ENCODE data around the gene CTH. TPM values are rescaled to one million over a fixed set of nuclear protein-coding genes. Genes with fewer than 3 reads are reported as not detected.
A peak's percentile ranks its signal among the peaks of the same experiment; 100 is the strongest.

The CTH gene
- total and polyA plus RNA-seq, 2 of the 13 experiments (the other 11 are each of a cell fraction or from before 2014, with no cell fraction given), result 8.7 to 19.7 TPM

DNA sequence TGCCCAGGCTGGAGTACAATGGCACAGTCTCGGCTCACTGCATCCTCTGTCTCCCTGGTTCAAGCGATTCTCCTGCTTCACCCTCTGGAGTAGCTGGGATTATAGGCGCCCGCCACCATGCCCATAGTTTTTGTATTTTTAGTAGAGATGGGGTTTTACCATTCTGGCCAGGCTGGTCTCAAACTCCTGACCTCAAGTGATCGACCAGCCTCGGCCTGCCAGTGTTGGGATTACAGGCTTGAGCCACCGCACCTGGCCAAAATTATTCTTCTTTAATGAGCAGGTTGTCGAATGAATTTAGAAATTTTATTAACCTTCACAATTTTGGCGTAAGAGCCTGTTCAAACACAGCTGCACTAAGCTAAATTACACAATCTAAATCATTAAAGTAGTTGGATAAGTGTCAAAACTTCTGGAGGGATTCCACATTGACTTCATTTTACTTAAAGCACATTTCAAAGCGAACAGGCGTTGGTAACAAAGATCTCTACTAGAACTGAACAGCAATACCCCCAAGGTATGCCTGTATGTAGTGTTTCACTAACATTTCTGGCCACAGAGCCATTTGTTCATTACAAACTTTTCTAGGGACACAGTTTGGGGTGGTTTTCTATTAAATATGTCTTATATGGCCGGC lies 5.2 kb upstream of the CTH start (continued):
- no peak for TF ChIP-seq ZNF160 (CRISPR knock-in tag; IDR thresholded peaks at IDR 0.05)
- TF ChIP-seq ZNF333 (CRISPR knock-in tag; IDR thresholded peaks at IDR 0.05; ENCODE audit: borderline replicate concordance), result no peak
- no peak for TF ChIP-seq MLXIP (CRISPR knock-in tag; IDR thresholded peaks at IDR 0.05; ENCODE audit: borderline replicate concordance)
- no peak for TF ChIP-seq BCLAF1 (IDR thresholded peaks at IDR 0.05)

- Histone ChIP-seq H3K4me1 (ENCODE audit: insufficient read depth, low read length) (peaks cover 5% of the 10 kb centered on the region; the same call in 1 of the 2 replicates), H3K27me3 (ENCODE audit: control insufficient read depth in 1 of 2, insufficient read depth in 2 of 2, low read length in 2 of 2) (peaks cover 0 to 4% of the 10 kb centered on the region in 2 experiments; a peak in 1 of 5 replicates), H3K9ac (ENCODE audit: insufficient read depth, low read depth, low read length) (no peak overlapping the region), H3K79me2 (ENCODE audit: insufficient read depth, low read length) (peaks cover 15% of the 10 kb centered on the region), H3K4me2 (ENCODE audit: low read depth, low read length) (no peak overlapping the region), H2AFZ (ENCODE audit: low read length) (no peak overlapping the region), H3K9me3 (ENCODE audit: low read length) (no peaks in the 10 kb centered on the region), H3K4me3 (replicated peaks in 1 of 3; ENCODE audit: insufficient read depth in 1 of 3, low read depth in 2 of 3, low read length in 3 of 3) (no peak overlapping the region), H3K27ac (ENCODE audit: extremely low read length, insufficient read depth, low read length) (no peak overlapping the region), H3K36me3 (replicated peaks in 1 of 2; ENCODE audit: control insufficient read depth in 1 of 2, insufficient read depth in 2 of 2, low read length in 2 of 2) (no peaks in the 10 kb centered on the region), H4K20me1 (ENCODE audit: insufficient read depth, low read length) (no peaks in the 10 kb centered on the region)
- FAIRE-seq (no peak), ATAC-seq (no peak), DNase-seq (ENCODE audit: low spot score) (no peak)
- 81% methylated on average over 2 of the region's 2 CpGs for WGBS (ENCODE audit: low lambda C conversion rate)
- ChIA-PET POLR2A (interaction anchor here (4.4 kb wide), 1 partner anchor 56 kb away, joined by 118 read pairs; the partner anchor contains the start of gene ANKRD13C), CTCF (ENCODE audit: low intra/inter-chr PET ratio, low total read pairs) (no interaction called here)
- intact Hi-C loops (cut with micrococcal nuclease; ENCODE audit: unreplicated experiment), result no loop called here
- in situ Hi-C loops (cut with HindIII; ENCODE audit: extremely low pct_ligation_motif_present, low pct_unique_long_range_greater_than_20kb), result no loop called here
- no TSS peak for BruUV-seq (replicated peaks)
- TF ChIP-seq RFXANK (CRISPR knock-in tag; IDR thresholded peaks at IDR 0.05) (no peak), BORCS8-MEF2B (CRISPR knock-in tag; IDR thresholded peaks at IDR 0.05) (no peak), MAFF (IDR thresholded peaks at IDR 0.05; ENCODE audit: low read depth, low read length) (peak; percentile 60), NFE2L2 (IDR thresholded peaks at IDR 0.05; ENCODE audit: low read length) (peak; percentile 83), ZNF251 (CRISPR knock-in tag; IDR thresholded peaks at IDR 0.05) (no peak), ZNF816 (CRISPR knock-in tag; IDR thresholded peaks at IDR 0.05; ENCODE audit: borderline replicate concordance) (no peak)
- TF ChIP-seq, protein P1, sequence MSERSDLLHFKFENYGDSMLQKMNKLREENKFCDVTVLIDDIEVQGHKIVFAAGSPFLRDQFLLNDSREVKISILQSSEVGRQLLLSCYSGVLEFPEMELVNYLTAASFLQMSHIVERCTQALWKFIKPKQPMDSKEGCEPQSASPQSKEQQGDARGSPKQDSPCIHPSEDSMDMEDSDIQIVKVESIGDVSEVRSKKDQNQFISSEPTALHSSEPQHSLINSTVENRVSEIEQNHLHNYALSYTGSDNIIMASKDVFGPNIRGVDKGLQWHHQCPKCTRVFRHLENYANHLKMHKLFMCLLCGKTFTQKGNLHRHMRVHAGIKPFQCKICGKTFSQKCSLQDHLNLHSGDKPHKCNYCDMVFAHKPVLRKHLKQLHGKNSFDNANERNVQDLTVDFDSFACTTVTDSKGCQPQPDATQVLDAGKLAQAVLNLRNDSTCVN (CRISPR knock-in tag; IDR thresholded peaks at IDR 0.05; ENCODE audit: borderline replicate concordance), result no peak
- TF ChIP-seq, protein P2, sequence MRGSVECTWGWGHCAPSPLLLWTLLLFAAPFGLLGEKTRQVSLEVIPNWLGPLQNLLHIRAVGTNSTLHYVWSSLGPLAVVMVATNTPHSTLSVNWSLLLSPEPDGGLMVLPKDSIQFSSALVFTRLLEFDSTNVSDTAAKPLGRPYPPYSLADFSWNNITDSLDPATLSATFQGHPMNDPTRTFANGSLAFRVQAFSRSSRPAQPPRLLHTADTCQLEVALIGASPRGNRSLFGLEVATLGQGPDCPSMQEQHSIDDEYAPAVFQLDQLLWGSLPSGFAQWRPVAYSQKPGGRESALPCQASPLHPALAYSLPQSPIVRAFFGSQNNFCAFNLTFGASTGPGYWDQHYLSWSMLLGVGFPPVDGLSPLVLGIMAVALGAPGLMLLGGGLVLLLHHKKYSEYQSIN (CRISPR knock-in tag; IDR thresholded peaks at IDR 0.05; ENCODE audit: borderline replicate concordance), result no peak
- TF ChIP-seq, protein P3, sequence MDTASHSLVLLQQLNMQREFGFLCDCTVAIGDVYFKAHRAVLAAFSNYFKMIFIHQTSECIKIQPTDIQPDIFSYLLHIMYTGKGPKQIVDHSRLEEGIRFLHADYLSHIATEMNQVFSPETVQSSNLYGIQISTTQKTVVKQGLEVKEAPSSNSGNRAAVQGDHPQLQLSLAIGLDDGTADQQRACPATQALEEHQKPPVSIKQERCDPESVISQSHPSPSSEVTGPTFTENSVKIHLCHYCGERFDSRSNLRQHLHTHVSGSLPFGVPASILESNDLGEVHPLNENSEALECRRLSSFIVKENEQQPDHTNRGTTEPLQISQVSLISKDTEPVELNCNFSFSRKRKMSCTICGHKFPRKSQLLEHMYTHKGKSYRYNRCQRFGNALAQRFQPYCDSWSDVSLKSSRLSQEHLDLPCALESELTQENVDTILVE (CRISPR knock-in tag; IDR thresholded peaks at IDR 0.05), result no peak
Measured at GRCh38 chr1:70409136-70409535, 1.9 kb upstream of the CTH start.

Data from HepG2 (cell line).